A673 (cell line): ENCODE results near the gene EXOC6. TPM values are rescaled to one million over a fixed set of nuclear protein-coding genes. Genes with fewer than 3 reads are reported as not detected.

Source experiments
- BruUV-seq: library from RNA; stranded (reverse); fragments of 400-500 nt; replicated peaks from 2 replicates; lab custom pipeline; 2021; lab: Mats Ljungman, UMichigan
- CTCF ChIA-PET: fragments of 300-600 bp; sonication (Branson Sonifier 250); formaldehyde crosslinking; loops from one replicate; lab custom pipeline; 2022; ENCODE audit warnings: antibody characterized with exemption; lab: Charles Lee
- POLR2A ChIA-PET: fragments of 300-600 bp; sonication (Branson Sonifier 250); formaldehyde crosslinking; loops from one replicate; lab custom pipeline; 2022; ENCODE audit warnings: antibody characterized with exemption; ENCODE audit not compliant: low non-redundant PET; lab: Charles Lee
- DNase-seq: peaks from one replicate; pipeline ENCODE4 v3.0.0-alpha.2; 2015; ENCODE audit warnings: low spot score
- H3K27ac ChIP-seq: fragments of 200-600 bp; sonication (generic); 2 replicates; pipeline ENCODE4 v1.5.1; 2016; ENCODE audit warnings: mixed run types, low read depth, mild to moderate bottlenecking, mixed read lengths, antibody characterized with exemption, low read length; ENCODE audit not compliant: poor library complexity, severe bottlenecking
- H3K27me3 ChIP-seq: fragments of 200-600 bp; sonication (generic); replicated peaks from 2 replicates; pipeline ENCODE4 v1.6.1; 2017; ENCODE audit warnings: mixed run types, low read depth, mild to moderate bottlenecking, mixed read lengths, antibody characterized with exemption, low read length; ENCODE audit not compliant: insufficient read depth, poor library complexity
- H3K36me3 ChIP-seq: fragments of 200-600 bp; sonication (generic); 2 replicates; pipeline ENCODE4 v1.6.1; 2016; ENCODE audit warnings: mixed run types, mild to moderate bottlenecking, mixed read lengths, antibody characterized with exemption, low read length; ENCODE audit not compliant: insufficient read depth, poor library complexity, severe bottlenecking
- H3K4me1 ChIP-seq: fragments of 200-600 bp; sonication (generic); 2 replicates; pipeline ENCODE4 v1.6.1; 2017; ENCODE audit warnings: mixed run types, mild to moderate bottlenecking, mixed read lengths, antibody characterized with exemption, low read length; ENCODE audit not compliant: insufficient read depth, poor library complexity, severe bottlenecking
- H3K4me3 ChIP-seq: fragments of 200-600 bp; sonication (generic); 2 replicates; pipeline ENCODE4 v1.5.1; 2016; ENCODE audit warnings: low read depth, mixed run types, mild to moderate bottlenecking, mixed read lengths, low read length; ENCODE audit not compliant: poor library complexity, severe bottlenecking
- H3K9me3 ChIP-seq: fragments of 200-600 bp; sonication (generic); 2 replicates; pipeline ENCODE4 v1.6.1; 2016; ENCODE audit warnings: mixed run types, low read depth, mild to moderate bottlenecking, mixed read lengths, antibody characterized with exemption, low read length; ENCODE audit not compliant: poor library complexity, severe bottlenecking
- CTCF ChIP-seq: fragments of 300-800, 200-600 bp; sonication (generic); conservative IDR thresholded peaks from 2 replicates; pipeline ENCODE4 v1.5.1; 2017; ENCODE audit warnings: low read depth, mild to moderate bottlenecking, antibody characterized with exemption, low read length, moderate library complexity, mixed read lengths
- EZH2 ChIP-seq: fragments of 200-600 bp; sonication (generic); IDR thresholded peaks from 2 replicates; pipeline ENCODE4 v1.6.1; 2017; ENCODE audit warnings: borderline replicate concordance, low read depth, mild to moderate bottlenecking, mixed read lengths, antibody characterized with exemption, low read length; ENCODE audit not compliant: poor library complexity, severe bottlenecking
- intact Hi-C: fragments of 100-400 bp; cut with micrococcal nuclease; formaldehyde crosslinking; loops from one replicate; pipeline ENCODE4 v1.10.0; 2022; ENCODE audit not compliant: unreplicated experiment
- total RNA-seq: library from RNA; stranded (reverse); gene quantifications from 2 replicates; pipeline ENCODE4 v1.2.3, GENCODE V29; 2021

Gene EXOC6
- total RNA-seq, 1 experiment from 2014 or later = 35.0 TPM

- H3K9me3 ChIP-seq = peaks cover 5% of the 10 kb centered on the region
- CTCF ChIA-PET = no interaction called here
- H3K27me3 ChIP-seq = no peaks in the 10 kb centered on the region
- peaks cover 3% of the 10 kb centered on the region for H3K36me3 ChIP-seq
- POLR2A ChIA-PET = no interaction called here
- TF ChIP-seq EZH2 (no peak), CTCF (no peak)
- H3K4me1 ChIP-seq = no peaks in the 10 kb centered on the region
- no peak overlapping the region for H3K4me3 ChIP-seq
- intact Hi-C loops = no loop called here
- no TSS peak for BruUV-seq
- DNase-seq = no peak
- no peak overlapping the region for H3K27ac ChIP-seq
These were observed 70.3 kb downstream of the EXOC6 start for GRCh38 chr10:92918603-92919002.

- no peak for DNase-seq
- Histone ChIP-seq H3K36me3 (peaks cover 3% of the 10 kb centered on the region), H3K4me3 (no peak overlapping the region), H3K27me3 (no peaks in the 10 kb centered on the region), H3K4me1 (no peaks in the 10 kb centered on the region), H3K27ac (no peak overlapping the region), H3K9me3 (peaks cover 5% of the 10 kb centered on the region)
- CTCF ChIA-PET = no interaction called here
- TF ChIP-seq EZH2 = no peak
- TF ChIP-seq CTCF = no peak
- no TSS peak for BruUV-seq
- intact Hi-C loops = no loop called here
- POLR2A ChIA-PET = no interaction called here
These were observed 72.5 kb downstream of the EXOC6 start for GRCh38 chr10:92920866-92921265.

- no peaks in the 10 kb centered on the region for H3K27me3 ChIP-seq
- ChIA-PET CTCF (interaction anchor here (0.6 kb wide), 1 partner anchor 42 kb away, joined by 3 read pairs; no protein-coding TSS in a partner anchor), POLR2A (no interaction called here)
- peaks cover 5% of the 10 kb centered on the region for H3K9me3 ChIP-seq
- H3K4me1 ChIP-seq = no peaks in the 10 kb centered on the region
- no peak for DNase-seq
- BruUV-seq = no TSS peak
- peaks cover 3% of the 10 kb centered on the region for H3K36me3 ChIP-seq
- no peak overlapping the region for H3K4me3 ChIP-seq
- intact Hi-C loops = no loop called here
- TF ChIP-seq CTCF (no peak), EZH2 (no peak)
- H3K27ac ChIP-seq = no peak overlapping the region
These were observed 75.1 kb downstream of the EXOC6 start for GRCh38 chr10:92923416-92923815.
